ENCODE data around the gene KSR2. TPM values are rescaled to one million over a fixed set of nuclear protein-coding genes. Genes with fewer than 3 reads are reported as not detected.

KSR2 gene
- total RNA-seq, 2 donors from 2014 or later: 0.66 to 1.0 TPM

- TF ChIP-seq POLR2A (IDR thresholded peaks at IDR 0.05) (no peak), CTCF (IDR thresholded peaks at IDR 0.05) (no peak)
- Histone ChIP-seq H3K4me3 (no peak overlapping the region), H3K9me3 (no peaks in the 10 kb centered on the region), H3K4me1 (no peaks in the 10 kb centered on the region), H3K27ac (no peak overlapping the region), H3K27me3 (no peaks in the 10 kb centered on the region), H3K36me3 (replicated peaks in 1 of 2; ENCODE audit: insufficient read depth in 1 of 2, low read depth in 2 of 2) (no peaks in the 10 kb centered on the region)
- DNase-seq (no peak), ATAC-seq (no peak)
- WGBS, 2 donors: 83 to 84% methylated on average over 2 of the region's 2 CpGs
- intact Hi-C loops (cut with DNase I): no loop called here
Measured at GRCh38 chr12:117890644-117891043, 78.1 kb downstream of the KSR2 start.

GRCh38 chr12:117890137-117890536 lies 78.7 kb downstream of the KSR2 start:
- WGBS, 2 donors: 89 to 96% methylated on average over 2 of the region's 2 CpGs

GRCh38 chr12:117889098-117889497 lies 79.7 kb downstream of the KSR2 start:
- H3K4me3 ChIP-seq: no peak overlapping the region
- TF ChIP-seq POLR2A (IDR thresholded peaks at IDR 0.05) (no peak), CTCF (IDR thresholded peaks at IDR 0.05) (no peak)
- H3K4me1 ChIP-seq: no peaks in the 10 kb centered on the region
- ATAC-seq (no peak), DNase-seq (no peak)
- H3K27me3 ChIP-seq: no peaks in the 10 kb centered on the region
- H3K9me3 ChIP-seq: no peaks in the 10 kb centered on the region
- H3K36me3 ChIP-seq (replicated peaks in 1 of 2; ENCODE audit: insufficient read depth in 1 of 2, low read depth in 2 of 2): no peaks in the 10 kb centered on the region
- intact Hi-C loops (cut with DNase I): no loop called here
- 49 to 52% methylated on average over 7 of the region's 7 CpGs for WGBS, 2 donors
- H3K27ac ChIP-seq: no peak overlapping the region

More at GRCh38 chr12:117890137-117890536, 78.7 kb downstream of the KSR2 start:
- H3K9me3 ChIP-seq: no peaks in the 10 kb centered on the region
- intact Hi-C loops (cut with DNase I): no loop called here
- no peaks in the 10 kb centered on the region for H3K4me1 ChIP-seq
- no peak overlapping the region for H3K4me3 ChIP-seq
- TF ChIP-seq POLR2A (IDR thresholded peaks at IDR 0.05) (no peak), CTCF (IDR thresholded peaks at IDR 0.05) (no peak)
- ATAC-seq (no peak), DNase-seq (no peak)
- no peaks in the 10 kb centered on the region for H3K27me3 ChIP-seq
- H3K27ac ChIP-seq: no peak overlapping the region
- H3K36me3 ChIP-seq (replicated peaks in 1 of 2; ENCODE audit: insufficient read depth in 1 of 2, low read depth in 2 of 2): no peaks in the 10 kb centered on the region

GRCh38 chr12:117885211-117885610 lies 83.6 kb downstream of the KSR2 start:
- H3K4me3 ChIP-seq: no peak overlapping the region
- ATAC-seq: no peak

GRCh38 chr12:117884161-117884560 lies 84.6 kb downstream of the KSR2 start:
- no peak for DNase-seq
- no peak overlapping the region for H3K27ac ChIP-seq
- no peak overlapping the region for H3K4me3 ChIP-seq
- TF ChIP-seq CTCF (IDR thresholded peaks at IDR 0.05): no peak
- no peak for TF ChIP-seq POLR2A (IDR thresholded peaks at IDR 0.05)
- WGBS, 2 donors: 85 to 91% methylated on average over 2 to 3 of the region's 3 CpGs
- H3K36me3 ChIP-seq (replicated peaks in 1 of 2; ENCODE audit: insufficient read depth in 1 of 2, low read depth in 2 of 2): no peaks in the 10 kb centered on the region
- H3K9me3 ChIP-seq: no peaks in the 10 kb centered on the region
- no peaks in the 10 kb centered on the region for H3K27me3 ChIP-seq
- intact Hi-C loops (cut with DNase I): no loop called here
- no peak for ATAC-seq
- H3K4me1 ChIP-seq: no peaks in the 10 kb centered on the region

More at GRCh38 chr12:117885211-117885610, 83.6 kb downstream of the KSR2 start:
- intact Hi-C loops (cut with DNase I): no loop called here
- DNase-seq: no peak
- 80 to 90% methylated on average over 3 of the region's 3 CpGs for WGBS, 2 donors
- no peak for TF ChIP-seq POLR2A (IDR thresholded peaks at IDR 0.05)
- Histone ChIP-seq H3K9me3 (no peaks in the 10 kb centered on the region), H3K27me3 (no peaks in the 10 kb centered on the region), H3K4me1 (no peaks in the 10 kb centered on the region), H3K36me3 (replicated peaks in 1 of 2; ENCODE audit: insufficient read depth in 1 of 2, low read depth in 2 of 2) (no peaks in the 10 kb centered on the region), H3K27ac (no peak overlapping the region)
